HG02973 (cell line): ENCODE results near the gene NR6A1.

Experiments used
- ATAC-seq: cut with Tn5 transposase; IDR thresholded peaks from one replicate; pipeline ENCODE4 v1.9.1; 2021; ENCODE audit warnings: moderate library complexity; ENCODE audit not compliant: unreplicated experiment

NR6A1 gene

DNA sequence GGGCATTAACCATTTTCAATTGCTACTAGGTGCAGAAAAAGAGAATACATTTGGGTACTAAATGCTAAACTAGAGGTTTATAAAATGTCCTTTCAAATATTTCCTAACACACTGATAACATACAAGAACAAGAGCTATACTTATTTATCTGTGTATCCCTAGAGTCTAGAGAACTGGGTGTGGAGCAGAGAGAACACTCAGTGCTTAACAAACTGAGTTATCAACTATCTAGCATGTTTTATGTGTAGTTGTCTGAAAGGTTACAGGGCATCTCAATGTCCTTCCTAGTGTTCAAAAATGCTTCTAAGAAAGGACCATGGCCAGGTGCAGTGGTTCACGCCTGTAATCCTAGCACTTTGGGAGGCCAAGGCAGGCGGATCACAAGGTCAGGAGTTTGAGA, 40.3 kb downstream of the NR6A1 start:
- ATAC-seq = no peak

DNA sequence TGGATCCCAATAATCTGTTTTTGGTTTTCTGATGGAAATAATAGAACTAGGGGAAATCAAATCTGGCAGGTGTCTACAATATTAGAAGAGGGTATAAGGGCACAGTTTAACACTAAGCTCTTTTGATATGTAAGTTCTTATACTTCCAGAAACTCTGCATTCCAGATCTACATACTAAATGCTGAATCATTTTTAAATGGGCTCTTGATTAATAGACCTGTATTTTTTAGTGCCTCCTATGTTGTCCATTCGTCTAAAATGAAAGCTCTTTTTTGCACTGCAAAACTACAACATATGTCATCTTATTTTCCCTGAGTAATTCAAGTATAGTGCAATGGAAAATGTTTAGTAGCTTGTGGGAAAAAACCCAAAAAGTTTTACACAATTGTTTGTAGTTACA, 44.2 kb downstream of the NR6A1 start:
- ATAC-seq = no peak

DNA sequence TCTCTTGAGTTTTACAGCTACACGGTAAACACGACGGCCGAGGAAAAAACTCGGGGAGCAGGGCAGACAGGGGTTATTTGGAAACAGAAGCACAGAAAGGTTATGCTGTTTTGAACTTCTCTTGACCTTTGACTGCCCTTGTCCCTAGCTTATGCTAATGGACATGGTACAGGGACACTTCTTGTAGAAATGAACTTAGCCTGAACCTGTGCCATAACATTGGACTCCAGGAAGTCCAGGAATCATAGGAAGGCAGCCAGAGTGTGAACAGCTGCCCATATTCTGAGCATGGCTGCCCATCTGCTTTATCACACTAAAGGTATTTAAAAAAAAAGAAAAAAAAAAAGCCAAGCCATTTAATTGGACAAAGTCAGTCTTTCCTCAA, 46.1 kb downstream of the NR6A1 start:
- no peak for ATAC-seq

DNA sequence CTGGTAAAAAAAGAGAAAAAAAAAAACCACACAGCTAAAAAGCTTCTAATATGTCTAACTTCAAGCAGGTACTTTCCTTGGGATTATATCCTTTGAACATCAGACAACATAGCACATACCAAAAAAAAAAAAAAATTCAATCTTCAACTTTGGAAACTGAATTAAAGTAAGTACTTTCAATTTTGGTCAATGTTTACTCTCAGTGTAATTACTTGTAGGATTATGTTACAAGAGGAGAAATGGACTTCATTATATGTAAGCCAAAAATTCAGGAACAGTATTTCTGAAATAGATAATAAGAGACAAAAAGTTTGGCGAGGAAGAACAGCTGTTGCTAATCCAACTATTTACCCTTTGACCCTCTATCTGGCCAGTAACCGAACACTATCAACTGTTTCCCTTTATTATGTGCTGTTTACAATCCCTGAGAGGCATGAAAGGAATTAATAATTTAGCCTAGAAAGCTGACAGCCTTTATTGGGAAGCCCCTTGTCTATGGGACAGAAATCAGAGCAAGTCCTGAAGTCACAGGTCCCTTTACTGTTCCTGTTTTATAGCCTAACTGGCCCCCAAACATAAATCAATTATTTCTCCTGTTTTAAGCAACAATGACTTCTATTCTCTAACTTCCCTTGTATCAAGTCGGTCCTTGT, 46.6 kb downstream of the NR6A1 start:
- no peak for ATAC-seq

DNA sequence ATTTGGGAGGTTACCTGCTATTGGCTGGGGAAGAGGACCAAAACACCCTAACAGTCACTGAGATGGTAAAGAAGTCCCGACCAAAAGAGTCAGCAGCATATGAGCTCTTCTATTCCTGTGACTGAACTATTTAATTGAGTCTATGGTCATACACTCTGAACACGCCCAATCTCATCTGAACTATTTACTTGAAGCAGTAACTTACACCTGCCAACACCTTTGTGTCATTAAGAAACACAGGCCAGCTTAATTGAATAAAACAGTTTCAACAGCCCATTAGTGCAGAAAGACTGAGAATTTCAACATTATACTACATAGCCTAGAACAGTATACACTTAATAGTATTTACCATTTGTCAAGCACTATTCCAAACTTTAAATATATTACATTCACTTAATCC, 47.8 kb downstream of the NR6A1 start:
- no peak for ATAC-seq

DNA sequence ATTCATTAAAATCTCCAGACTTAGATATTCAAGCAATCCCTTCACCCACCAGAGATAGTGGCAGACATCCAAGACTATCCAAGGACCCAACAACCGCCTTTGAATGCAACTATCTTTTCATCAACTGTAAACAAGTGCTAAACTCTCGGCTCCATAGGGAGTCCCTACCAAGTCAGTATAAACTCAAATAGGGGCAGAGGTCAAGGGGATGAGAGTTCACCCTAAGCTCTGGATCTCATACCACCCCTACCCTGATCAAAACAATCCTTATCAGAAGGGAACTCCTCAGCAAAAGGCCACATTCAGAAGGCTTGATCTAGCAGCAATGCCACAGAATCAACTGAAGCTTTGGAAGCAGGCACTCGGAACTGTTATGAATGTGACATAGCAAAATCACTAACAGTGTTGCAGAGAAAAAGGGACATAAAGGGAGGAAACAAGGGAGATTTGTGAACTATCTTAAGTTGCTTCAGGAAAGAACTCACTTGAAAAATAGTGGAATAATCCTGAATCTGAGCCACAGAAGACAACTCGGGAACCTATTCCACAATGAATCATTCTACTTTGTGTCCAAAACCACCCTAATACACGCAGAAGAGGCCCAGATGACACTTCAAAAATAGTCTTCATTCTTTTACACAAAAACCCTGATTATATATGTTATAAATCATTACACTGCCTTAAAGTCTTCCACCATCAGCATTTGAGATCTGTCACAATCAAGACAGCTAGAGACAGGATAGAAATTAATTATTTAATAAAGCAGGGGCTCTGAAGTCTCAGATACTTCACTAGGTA, 49.8 kb downstream of the NR6A1 start:
- no peak for ATAC-seq

DNA sequence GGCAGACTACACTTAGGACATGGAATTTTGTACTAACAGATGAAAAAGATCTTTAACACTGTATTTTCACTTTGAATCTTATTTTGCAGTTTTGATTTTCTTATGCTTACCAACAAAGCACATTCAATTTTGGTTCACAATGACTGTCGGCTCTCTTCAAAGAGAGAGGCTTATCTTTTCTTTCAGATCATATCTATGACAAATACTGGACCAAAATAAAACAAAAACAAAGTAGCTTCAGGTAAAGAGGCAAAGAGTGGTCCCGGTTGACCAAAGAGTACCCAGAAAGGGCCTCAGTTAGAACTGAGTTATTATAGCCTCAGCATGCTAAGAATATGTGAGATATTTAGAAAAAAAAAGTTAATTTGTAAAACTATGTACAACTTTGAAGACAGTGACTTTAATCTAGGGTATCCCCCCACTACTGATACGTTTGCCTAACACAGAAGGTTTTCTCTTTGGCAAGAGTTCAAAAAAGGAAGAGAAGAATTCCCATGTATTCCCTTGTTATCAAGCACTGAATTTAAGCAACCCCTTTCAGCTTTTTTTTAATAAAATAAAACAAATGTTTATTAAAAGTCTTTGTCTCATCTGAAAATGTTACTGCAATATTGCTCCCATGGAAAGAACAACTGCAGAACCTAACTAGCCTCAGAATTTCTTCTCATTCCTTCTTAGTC, 50.5 kb downstream of the NR6A1 start:
- ATAC-seq = no peak

DNA sequence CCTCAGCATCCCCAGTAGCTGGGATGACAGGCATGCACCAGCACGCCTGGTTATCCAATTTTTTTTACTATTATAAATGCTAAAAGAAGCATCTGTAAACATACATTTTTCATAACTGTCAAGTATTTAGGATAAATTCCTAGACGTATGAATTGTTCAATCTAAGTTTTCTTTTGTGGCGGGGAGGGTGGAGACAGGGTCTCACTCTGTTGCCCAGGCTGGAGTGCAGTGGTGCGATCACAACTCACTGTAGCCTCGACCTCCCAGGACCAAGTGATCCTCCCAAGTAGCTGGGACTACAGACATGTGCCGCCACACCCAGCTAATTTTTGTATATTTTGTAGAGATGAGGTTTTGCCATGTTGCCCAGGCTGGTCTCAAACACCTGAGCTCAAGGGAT, 52.2 kb downstream of the NR6A1 start:
- no peak for ATAC-seq

DNA sequence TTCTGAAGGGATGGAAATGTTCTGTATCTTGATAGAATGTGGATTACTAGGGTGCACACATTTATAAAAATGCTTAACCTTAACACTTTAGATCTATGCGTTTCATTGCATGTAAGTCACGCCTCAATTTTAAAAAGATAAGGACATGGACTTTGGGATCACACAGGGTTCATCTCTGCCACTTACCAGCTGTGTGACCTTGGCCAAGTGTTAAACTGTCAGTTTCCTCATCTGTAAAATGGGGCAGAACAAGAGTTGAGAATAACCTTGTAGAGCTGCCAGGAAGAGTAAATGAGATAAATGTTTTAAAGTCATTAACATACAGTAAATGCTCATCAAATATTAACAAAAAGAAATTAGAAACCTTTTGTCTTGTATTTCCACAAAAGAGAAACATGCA, 53.5 kb downstream of the NR6A1 start:
- ATAC-seq = no peak

DNA sequence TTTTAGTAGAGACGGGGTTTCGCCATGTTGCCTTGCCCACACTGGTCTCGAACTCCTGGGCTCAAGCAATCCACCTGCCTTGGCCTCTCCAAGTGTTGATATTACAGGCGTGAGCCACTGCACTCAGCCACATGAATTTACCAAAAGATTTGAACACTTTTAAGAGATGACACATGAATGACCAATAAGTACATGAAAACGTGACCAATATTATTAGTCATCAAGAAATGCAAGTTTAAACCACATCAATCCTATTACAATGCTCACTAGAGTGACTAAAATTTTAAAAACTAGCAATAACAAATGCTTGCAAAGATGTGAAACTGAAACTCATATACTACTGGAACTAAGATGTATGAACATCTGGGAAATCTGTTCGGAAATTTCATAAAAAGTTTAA, 54.3 kb downstream of the NR6A1 start:
- ATAC-seq = no peak

DNA sequence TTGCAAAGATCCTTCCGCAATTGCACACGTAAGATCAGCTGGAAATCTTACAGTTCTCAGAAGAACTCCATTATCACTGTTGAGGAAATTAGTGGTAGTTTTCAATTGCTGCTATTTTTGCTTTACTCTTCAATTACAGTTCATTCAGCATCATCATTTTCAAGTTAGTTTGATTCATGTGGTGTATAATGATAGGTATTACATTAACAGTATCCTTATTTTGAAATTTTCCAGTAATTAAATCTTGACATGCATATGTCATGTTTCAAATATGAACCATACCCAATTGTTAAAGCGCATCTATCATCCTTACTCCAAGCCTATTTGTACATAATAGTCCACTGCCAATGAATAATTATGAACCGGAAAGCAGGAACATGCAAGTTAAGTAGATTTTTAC, 60.3 kb downstream of the NR6A1 start:
- no peak for ATAC-seq

DNA sequence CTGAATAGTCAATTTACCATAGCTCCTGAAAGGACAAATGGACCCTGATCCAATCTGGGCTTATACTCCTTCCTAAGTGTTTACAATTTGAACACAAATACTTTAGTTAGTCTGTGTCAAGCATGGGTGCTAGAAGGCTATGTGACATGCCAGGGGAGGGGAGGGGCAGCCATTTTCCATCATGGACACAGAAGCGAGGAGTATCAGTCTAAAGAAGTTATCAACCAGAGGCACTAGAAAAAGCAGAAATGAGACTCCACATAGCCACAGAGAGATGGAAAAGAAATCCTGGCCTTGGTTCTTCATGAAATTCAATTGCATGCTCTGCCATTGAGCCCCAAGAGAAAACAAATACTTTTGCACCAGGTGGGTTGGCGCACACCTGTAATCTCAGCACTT, 61.8 kb downstream of the NR6A1 start:
- ATAC-seq = no peak

DNA sequence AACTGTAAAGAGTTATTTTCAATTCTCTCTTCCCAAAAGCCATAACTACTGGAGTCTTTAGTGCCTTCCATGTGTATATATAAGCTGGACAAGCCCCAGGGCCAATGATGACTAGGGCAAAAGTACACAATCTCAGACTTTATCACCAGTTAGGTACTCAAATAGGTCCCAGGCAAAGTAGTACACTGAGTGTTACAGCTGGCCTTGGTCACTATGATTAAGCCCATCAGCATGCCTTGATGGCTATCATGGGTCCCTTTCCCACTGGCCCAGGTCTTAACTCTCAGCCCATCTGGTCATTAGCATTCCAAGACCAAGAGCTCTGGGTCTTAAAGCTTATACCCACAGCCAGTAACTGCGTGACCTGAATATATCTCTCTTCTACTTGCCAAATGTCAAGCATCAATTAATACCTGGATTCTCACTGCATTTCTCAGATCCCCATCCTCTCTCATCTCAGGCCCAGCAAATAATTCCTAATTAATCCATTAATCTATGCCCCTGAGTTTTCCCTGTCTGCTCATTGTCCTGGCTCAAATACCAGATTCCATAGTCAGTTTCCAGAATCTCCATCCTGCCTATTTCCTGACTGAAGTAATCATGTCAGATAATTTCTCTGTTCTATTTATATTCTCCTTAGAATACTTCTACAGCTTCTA, 62.3 kb downstream of the NR6A1 start:
- no peak for ATAC-seq

DNA sequence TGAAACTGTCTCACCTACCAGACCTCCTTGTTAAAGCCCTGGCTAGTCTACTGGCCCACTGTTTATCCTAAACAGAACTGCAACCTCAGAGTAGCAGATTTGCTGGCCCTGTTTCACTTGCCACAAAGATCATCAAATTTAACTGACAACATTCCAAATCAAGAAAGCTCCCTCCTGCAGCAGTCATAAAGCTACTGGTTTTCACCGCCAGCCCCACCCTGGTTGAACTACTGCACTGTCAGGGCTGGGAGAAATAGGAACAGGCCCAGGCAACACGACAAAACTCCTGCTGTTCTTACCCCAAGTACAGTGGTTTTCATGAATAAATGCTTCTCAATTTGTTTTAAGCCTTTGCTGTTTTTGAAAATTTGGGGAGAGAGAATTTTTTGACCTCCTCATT, 63.0 kb downstream of the NR6A1 start:
- ATAC-seq = no peak

DNA sequence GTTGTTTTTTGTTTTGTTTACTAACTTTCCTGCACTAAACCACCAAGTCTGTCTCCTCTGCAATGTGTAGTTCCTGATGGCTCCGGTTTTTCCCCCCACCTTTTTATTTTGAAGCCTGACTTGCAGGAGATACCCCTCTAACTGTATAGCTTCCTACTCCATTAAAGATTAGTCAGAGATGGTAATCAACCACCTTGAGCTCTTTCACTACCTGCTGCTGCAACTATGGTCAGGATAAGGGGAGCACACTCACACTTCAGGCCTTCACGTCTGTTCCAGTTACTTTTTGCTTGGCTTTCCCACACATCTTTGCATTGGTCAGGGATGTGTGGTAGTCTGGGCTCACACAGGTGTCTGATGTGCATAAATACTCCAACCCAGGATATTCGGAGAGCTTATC, 63.4 kb downstream of the NR6A1 start:
- ATAC-seq = no peak

DNA sequence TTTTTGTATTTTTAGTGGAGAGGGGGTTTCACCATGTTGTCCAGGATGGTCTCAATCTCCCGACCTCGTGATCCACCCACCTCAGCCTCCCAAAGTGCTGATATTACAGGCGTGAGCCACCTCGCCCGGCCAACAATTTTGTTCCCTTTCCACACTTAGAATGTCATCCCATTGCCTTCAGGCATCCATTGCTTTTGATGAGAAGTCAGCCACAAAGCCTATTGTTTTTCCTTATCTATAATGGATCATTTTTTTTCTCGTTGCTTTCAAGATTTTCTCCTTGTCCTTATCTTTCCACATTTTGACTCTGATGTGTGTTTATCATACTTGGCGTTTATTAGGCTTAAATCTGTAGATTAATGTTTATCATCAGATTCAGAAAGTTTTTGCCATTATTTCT, 64.4 kb downstream of the NR6A1 start:
- ATAC-seq = no peak

DNA sequence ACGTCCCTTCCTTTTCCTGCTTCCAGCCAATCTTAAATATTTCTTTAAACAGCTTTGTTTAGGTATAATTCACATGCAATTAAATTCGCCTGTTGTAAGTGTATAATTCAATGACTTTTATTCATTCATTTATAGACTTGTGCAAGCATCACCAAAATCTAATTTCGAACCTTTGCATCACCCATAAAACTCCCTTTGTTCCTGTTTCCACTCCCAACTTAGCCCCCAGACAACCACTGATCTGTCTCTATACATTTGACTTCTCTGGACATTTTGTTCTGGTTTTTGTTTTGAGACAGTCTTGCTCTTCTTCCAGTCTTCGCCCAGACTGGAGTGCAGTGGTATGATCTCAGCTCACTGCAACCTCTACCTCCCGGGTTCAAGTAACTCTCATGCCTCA, 71.5 kb downstream of the NR6A1 start:
- no peak for ATAC-seq

DNA sequence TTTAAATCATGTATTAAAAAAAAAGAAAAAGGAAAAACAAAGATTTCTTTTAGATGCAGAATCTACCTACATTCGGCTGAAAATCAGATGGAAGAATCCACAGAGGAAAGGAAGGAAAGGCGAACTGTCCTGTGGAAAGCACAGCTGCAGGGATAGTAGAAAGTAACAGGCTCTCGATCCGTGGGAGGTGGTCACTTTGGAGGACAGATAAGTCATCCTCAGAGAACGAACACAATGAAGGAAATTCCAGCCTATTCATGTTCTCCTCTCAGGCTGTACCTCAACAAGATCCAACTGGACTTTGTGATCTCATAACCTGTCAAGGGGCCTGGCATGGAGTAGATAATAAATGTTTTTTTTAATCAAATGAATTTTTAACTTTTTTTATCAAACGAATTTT, 72.8 kb downstream of the NR6A1 start:
- ATAC-seq = no peak

DNA sequence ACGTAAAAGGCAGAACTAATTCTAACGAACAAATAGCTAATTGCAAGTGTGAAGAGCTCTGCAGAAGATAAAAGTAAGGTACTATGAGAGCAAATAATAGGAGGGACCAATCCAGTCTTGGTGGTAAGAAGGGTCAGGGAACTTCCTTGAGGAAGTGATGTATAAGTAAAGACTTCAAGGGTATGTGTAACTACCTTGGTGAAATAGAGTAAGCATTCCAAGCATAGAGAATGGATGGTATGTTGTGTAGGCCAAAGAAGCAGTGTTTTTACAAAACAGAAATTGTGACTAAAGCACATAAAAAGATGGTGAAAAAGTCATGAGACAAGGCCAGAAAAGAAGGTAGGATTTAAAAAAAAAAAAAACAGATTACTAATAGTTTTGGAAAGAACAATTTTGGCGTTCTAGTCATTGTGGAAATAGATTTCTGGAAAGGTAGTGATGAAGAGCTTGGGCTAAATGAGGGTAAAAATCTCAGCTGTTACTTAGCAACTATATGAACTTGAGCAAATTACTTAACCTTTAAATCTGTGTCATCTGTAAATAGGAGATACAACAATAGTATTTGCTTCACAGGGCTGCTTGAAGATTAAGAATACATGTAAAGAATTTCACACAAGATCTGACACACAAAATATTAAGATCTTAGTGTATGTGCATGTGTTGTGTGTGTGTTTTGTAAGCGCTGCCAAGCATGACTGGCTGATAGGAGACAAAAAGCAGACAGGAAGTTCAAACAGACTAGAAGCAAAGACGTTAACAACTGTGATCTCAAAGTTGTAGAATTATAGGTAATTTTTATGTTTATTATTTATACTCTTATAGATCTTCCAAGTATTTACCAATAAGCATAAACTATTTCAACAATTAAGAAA, 73.5 kb downstream of the NR6A1 start:
- ATAC-seq = no peak

DNA sequence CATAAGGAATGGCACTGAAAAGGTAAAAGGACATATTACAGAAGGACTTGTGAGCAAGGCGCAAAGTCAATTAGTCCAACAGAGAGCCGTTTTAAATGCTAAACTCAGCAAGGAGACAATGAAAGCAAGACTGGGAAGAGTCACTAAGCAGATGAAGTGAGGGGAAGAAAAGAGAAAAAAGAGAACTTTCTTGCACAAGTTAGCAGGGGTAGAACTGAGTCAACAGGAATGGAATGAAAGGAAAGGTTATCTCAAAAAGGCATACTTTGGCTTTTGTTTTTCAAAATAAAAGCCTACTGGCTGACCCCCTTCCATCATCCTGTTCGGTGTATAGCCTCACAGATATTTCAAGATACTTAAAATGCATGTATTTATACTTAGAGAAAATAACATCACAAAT, 75.0 kb downstream of the NR6A1 start:
- ATAC-seq = no peak
